Measurements from ENCODE around the gene KMO. TPM values are rescaled to one million over a fixed set of nuclear protein-coding genes. Genes with fewer than 3 reads are reported as not detected.

The KMO gene
- total RNA-seq, 1 donor from 2014 or later: 0.50 TPM

DNA sequence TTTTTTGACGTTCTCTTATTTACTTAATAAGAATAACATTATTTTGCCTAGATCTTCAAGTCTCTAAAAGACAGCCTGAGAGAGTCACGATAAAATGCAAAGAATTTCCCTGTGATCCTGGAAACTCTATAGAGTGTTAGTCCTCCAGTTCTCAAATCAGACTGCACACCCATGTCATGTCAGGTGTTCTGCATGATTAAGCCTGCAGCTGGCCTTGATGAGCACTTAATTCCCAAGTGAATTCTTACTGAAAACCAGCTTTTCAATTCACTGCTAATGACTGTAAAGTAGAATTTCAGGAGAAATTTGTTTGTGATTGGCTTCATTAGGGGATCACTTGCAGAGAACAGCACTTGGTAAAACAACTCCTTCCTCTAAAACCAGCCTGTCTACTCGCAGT, 66.1 kb downstream of the KMO start:
- H3K79me2 ChIP-seq (ENCODE audit: insufficient read depth, low read length): no peaks in the 10 kb centered on the region
- H3K36me3 Mint-ChIP-seq (ENCODE audit: low read depth, unreplicated experiment): no peaks in the 10 kb centered on the region
- peaks cover under 1% of the 10 kb centered on the region for H3K4me1 ChIP-seq (ENCODE audit: insufficient read depth, low read length)
- no peak overlapping the region for H3K9ac ChIP-seq (ENCODE audit: low read length)
- H3K9me3 ChIP-seq (ENCODE audit: insufficient read depth, low read depth, low read length): no peaks in the 10 kb centered on the region
- H3K9me3 Mint-ChIP-seq (ENCODE audit: unreplicated experiment): no peaks in the 10 kb centered on the region
- DNase-seq (ENCODE audit: low read depth) (no peak), FAIRE-seq (no peak)
- H3K4me3 ChIP-seq (ENCODE audit: insufficient read depth, low read depth, low read length): no peak overlapping the region
- no peaks in the 10 kb centered on the region for H3K36me3 ChIP-seq (ENCODE audit: insufficient read depth, low read length)
- H3K27ac ChIP-seq (ENCODE audit: low read depth, low read length): no peak overlapping the region
- H3K4me2 ChIP-seq (ENCODE audit: low read length): no peak overlapping the region
- H3K27ac Mint-ChIP-seq (ENCODE audit: unreplicated experiment): no peak overlapping the region
- H3K27me3 Mint-ChIP-seq (ENCODE audit: low read depth, unreplicated experiment): no peaks in the 10 kb centered on the region
- H3K27me3 ChIP-seq (ENCODE audit: insufficient read depth, low read length): no peaks in the 10 kb centered on the region
- no peaks in the 10 kb centered on the region for H4K20me1 ChIP-seq (ENCODE audit: insufficient read depth, low read length)
- H3K4me1 Mint-ChIP-seq (ENCODE audit: low read depth, unreplicated experiment): peaks cover 29% of the 10 kb centered on the region
- no peak overlapping the region for H3K4me3 Mint-ChIP-seq (ENCODE audit: unreplicated experiment)
- no peak overlapping the region for H2AFZ ChIP-seq (ENCODE audit: low read depth, low read length)
- TF ChIP-seq, protein P1, sequence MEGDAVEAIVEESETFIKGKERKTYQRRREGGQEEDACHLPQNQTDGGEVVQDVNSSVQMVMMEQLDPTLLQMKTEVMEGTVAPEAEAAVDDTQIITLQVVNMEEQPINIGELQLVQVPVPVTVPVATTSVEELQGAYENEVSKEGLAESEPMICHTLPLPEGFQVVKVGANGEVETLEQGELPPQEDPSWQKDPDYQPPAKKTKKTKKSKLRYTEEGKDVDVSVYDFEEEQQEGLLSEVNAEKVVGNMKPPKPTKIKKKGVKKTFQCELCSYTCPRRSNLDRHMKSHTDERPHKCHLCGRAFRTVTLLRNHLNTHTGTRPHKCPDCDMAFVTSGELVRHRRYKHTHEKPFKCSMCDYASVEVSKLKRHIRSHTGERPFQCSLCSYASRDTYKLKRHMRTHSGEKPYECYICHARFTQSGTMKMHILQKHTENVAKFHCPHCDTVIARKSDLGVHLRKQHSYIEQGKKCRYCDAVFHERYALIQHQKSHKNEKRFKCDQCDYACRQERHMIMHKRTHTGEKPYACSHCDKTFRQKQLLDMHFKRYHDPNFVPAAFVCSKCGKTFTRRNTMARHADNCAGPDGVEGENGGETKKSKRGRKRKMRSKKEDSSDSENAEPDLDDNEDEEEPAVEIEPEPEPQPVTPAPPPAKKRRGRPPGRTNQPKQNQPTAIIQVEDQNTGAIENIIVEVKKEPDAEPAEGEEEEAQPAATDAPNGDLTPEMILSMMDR (IDR thresholded peaks at IDR 0.05; ENCODE audit: insufficient read depth, low read depth, low read length): no peak
- no peak for TF ChIP-seq EZH2 (IDR thresholded peaks at IDR 0.05; ENCODE audit: insufficient read depth, low read length)

DNA sequence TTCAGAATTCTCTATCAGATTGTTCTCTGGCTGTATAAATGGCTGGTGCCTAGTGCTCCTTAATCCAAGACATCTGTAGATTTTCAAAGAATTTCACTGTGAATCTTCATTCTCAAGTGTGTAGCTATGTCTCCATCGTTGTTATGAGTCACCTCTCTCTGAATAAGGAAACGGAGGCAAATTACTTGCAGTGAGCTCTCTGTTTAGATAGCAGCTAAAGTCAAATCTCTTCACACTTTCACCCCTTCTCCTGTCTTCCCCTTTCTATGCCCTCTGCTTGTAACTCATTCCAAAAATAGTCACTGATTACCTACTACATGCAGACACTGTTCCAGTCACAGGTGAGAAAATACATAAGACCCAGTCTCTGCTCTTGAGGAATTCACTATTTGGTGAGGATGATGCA, 68.3 kb downstream of the KMO start:
- TF ChIP-seq, protein P1 (IDR thresholded peaks at IDR 0.05; ENCODE audit: insufficient read depth, low read depth, low read length): no peak
- TF ChIP-seq EZH2 (IDR thresholded peaks at IDR 0.05; ENCODE audit: insufficient read depth, low read length): no peak
- no peaks in the 10 kb centered on the region for H3K27me3 ChIP-seq (ENCODE audit: insufficient read depth, low read length)

DNA sequence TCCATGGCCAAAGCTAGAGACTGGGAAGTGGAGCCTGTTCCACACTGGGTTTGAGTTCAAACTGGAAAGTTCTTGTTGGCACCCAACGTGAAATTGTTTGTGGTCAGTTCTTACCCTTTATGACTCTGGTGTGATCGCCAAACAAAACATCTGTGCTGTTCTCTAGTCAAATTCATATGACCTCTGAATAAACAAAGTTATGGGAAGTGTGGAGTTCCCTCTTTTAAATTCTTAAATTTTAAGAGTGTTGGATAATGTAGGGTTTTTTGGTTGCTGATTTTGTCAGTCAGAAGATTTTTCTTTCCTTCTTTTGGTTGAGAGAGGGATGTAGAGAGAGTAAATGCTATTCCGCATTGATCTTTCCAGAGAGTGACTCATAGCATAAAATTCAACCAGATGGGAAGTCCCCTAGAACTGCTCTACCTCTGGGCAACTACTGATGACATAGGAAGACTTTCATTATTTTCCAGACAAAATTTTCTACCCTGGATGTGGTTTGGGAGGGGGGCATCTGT, 71.6 kb downstream of the KMO start:
- Histone ChIP-seq H3K4me3 (ENCODE audit: insufficient read depth, low read depth, low read length) (no peak overlapping the region), H3K4me1 (ENCODE audit: insufficient read depth, low read length) (peaks cover 19% of the 10 kb centered on the region), H3K79me2 (ENCODE audit: insufficient read depth, low read length) (no peaks in the 10 kb centered on the region), H3K36me3 (ENCODE audit: insufficient read depth, low read length) (no peaks in the 10 kb centered on the region), H3K27ac (ENCODE audit: low read depth, low read length) (peak overlapping the region; percentile 59), H2AFZ (ENCODE audit: low read depth, low read length) (no peak overlapping the region), H4K20me1 (ENCODE audit: insufficient read depth, low read length) (no peaks in the 10 kb centered on the region), H3K27me3 (ENCODE audit: insufficient read depth, low read length) (no peaks in the 10 kb centered on the region), H3K9ac (ENCODE audit: low read length) (no peak overlapping the region), H3K9me3 (ENCODE audit: insufficient read depth, low read depth, low read length) (no peaks in the 10 kb centered on the region), H3K4me2 (ENCODE audit: low read length) (peak overlapping the region; percentile 33)
- DNase-seq (ENCODE audit: low read depth) (peak; percentile 79), FAIRE-seq (peak; percentile 52)
- Mint-ChIP-seq H3K4me3 (ENCODE audit: unreplicated experiment) (no peak overlapping the region), H3K27me3 (ENCODE audit: low read depth, unreplicated experiment) (no peaks in the 10 kb centered on the region), H3K27ac (ENCODE audit: unreplicated experiment) (peak overlapping the region; percentile 70), H3K9me3 (ENCODE audit: unreplicated experiment) (no peaks in the 10 kb centered on the region), H3K4me1 (ENCODE audit: low read depth, unreplicated experiment) (peaks cover 35% of the 10 kb centered on the region), H3K36me3 (ENCODE audit: low read depth, unreplicated experiment) (no peaks in the 10 kb centered on the region)
- TF ChIP-seq, protein P1 (IDR thresholded peaks at IDR 0.05; ENCODE audit: insufficient read depth, low read depth, low read length): no peak
- no peak for TF ChIP-seq EZH2 (IDR thresholded peaks at IDR 0.05; ENCODE audit: insufficient read depth, low read length)

More for the DNA sequence above, 68.3 kb downstream of the KMO start:
- peaks cover 5% of the 10 kb centered on the region for H3K4me1 ChIP-seq (ENCODE audit: insufficient read depth, low read length)
- H3K36me3 ChIP-seq (ENCODE audit: insufficient read depth, low read length): no peaks in the 10 kb centered on the region
- H2AFZ ChIP-seq (ENCODE audit: low read depth, low read length): no peak overlapping the region
- no peak overlapping the region for H3K9ac ChIP-seq (ENCODE audit: low read length)
- peak overlapping the region; percentile 2 for H3K27ac Mint-ChIP-seq (ENCODE audit: unreplicated experiment)
- no peak overlapping the region for H3K4me3 ChIP-seq (ENCODE audit: insufficient read depth, low read depth, low read length)
- DNase-seq (ENCODE audit: low read depth): peak; percentile 27
- H3K27me3 Mint-ChIP-seq (ENCODE audit: low read depth, unreplicated experiment): no peaks in the 10 kb centered on the region
- H3K4me3 Mint-ChIP-seq (ENCODE audit: unreplicated experiment): no peak overlapping the region
- H3K36me3 Mint-ChIP-seq (ENCODE audit: low read depth, unreplicated experiment): no peaks in the 10 kb centered on the region
- H4K20me1 ChIP-seq (ENCODE audit: insufficient read depth, low read length): no peaks in the 10 kb centered on the region
- no peaks in the 10 kb centered on the region for H3K9me3 ChIP-seq (ENCODE audit: insufficient read depth, low read depth, low read length)
- peaks cover 39% of the 10 kb centered on the region for H3K4me1 Mint-ChIP-seq (ENCODE audit: low read depth, unreplicated experiment)
- H3K27ac ChIP-seq (ENCODE audit: low read depth, low read length): no peak overlapping the region
- no peak for FAIRE-seq
- no peak overlapping the region for H3K4me2 ChIP-seq (ENCODE audit: low read length)
- H3K9me3 Mint-ChIP-seq (ENCODE audit: unreplicated experiment): no peaks in the 10 kb centered on the region
- no peaks in the 10 kb centered on the region for H3K79me2 ChIP-seq (ENCODE audit: insufficient read depth, low read length)

Measured in astrocyte (in vitro differentiated cells and primary cell).